GM12873 (cell line): Measurements from ENCODE around the gene ADAMTS1.

Experiments used
- CTCF ChIP-seq: IDR thresholded peaks from 2 replicates; pipeline ENCODE4 v1.5.1; 2012; ENCODE audit warnings: low read depth, mild to moderate bottlenecking, moderate library complexity, low read length, control low read depth; ENCODE audit not compliant: insufficient read depth; ENCODE audit errors: missing control alignments

The ADAMTS1 gene

DNA sequence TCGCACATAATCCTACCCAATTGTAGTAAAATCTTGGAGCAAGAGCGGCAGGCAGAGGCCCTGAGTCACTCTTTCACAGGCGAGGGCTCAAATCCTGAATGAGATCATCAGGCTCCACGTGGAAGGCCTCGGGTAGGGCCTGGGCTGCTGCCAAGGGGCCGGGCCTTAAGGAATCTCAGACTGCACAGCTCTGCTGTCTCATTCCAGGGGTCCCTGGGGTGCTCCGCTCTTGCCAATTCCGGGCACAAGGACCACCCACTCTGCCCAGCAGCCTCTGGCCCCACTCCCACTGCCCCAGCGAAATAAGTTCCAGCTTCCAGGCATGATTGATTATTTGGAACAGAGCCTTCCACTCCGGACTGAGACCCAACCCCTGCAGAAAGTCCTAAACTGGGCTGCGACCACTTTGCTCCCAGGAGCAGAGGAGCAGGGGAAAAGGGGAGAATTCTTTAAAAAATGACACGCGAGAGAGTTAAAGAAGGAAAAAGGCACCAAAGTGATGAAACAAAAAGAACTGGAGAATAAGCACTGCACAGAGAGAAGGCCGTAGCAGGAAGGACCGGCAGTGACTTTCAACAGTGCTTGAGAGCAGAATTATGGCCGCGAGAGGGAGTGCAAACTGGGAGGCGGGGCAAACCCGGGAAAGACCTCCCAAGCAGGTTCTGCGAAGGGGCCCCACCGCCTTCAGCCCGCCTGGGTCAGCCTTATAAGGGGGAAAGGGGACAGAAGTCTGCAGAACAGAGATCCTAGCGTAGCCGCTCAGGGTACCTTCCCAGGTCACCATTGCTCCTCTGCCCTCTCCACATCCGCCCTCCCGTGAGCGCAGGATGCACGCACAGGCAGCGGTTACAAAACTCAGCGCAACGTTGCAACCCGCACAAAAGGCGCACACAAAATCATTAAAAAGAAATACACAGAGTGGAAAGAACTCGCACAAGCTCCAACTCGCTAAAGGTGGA is 2.0 kb downstream of the ADAMTS1 start:
- TF ChIP-seq CTCF: no peak

GRCh38 chr21:26842300-26842699 is 2.9 kb downstream of the ADAMTS1 start:
- TF ChIP-seq CTCF: no peak

GRCh38 chr21:26840912-26841311 is 4.3 kb downstream of the ADAMTS1 start:
- TF ChIP-seq CTCF: no peak

- TF ChIP-seq CTCF: no peak
Measured at GRCh38 chr21:26840201-26840600, 5.0 kb downstream of the ADAMTS1 start.

GRCh38 chr21:26837539-26837938 is 7.7 kb downstream of the ADAMTS1 start:
- TF ChIP-seq CTCF: no peak

GRCh38 chr21:26836528-26836927 is 8.7 kb downstream of the ADAMTS1 start:
- TF ChIP-seq CTCF: no peak

GRCh38 chr21:26835714-26836265 is 9.4 kb downstream of the ADAMTS1 start:
- no peak for TF ChIP-seq CTCF
